GM12872 (cell line): ENCODE measurements around the gene MAML3.

Experiments used
- CTCF ChIP-seq: IDR thresholded peaks from 3 replicates; pipeline ENCODE4 v1.5.1; 2011; ENCODE audit warnings: low read depth, mild to moderate bottlenecking, low read length, moderate library complexity; ENCODE audit not compliant: insufficient read depth

The MAML3 gene

GRCh38 chr4:139844057-139844456 lies 309.9 kb downstream of the MAML3 start:
- no peak for TF ChIP-seq CTCF

- no peak for TF ChIP-seq CTCF
Observed at GRCh38 chr4:139843641-139844040, 310.3 kb downstream of the MAML3 start.

- TF ChIP-seq CTCF = no peak
Observed at GRCh38 chr4:139841464-139842195, 312.4 kb downstream of the MAML3 start.

- TF ChIP-seq CTCF = no peak
Observed at GRCh38 chr4:139840773-139841172, 313.2 kb downstream of the MAML3 start.

- no peak for TF ChIP-seq CTCF
Observed at GRCh38 chr4:139839403-139840031, 314.5 kb downstream of the MAML3 start.

- no peak for TF ChIP-seq CTCF
Observed at GRCh38 chr4:139838811-139839210, 315.2 kb downstream of the MAML3 start.

GRCh38 chr4:139834981-139835391 lies 319.0 kb downstream of the MAML3 start:
- no peak for TF ChIP-seq CTCF
